Transverse colon (tissue), 3 donors: ENCODE data around the gene GMPR.

Source experiments
- EP300 ChIP-seq: sonication (generic); formaldehyde crosslinking; IDR thresholded peaks from one replicate; pipeline ENCODE4 v1.6.1; 2017; ENCODE audit warnings: antibody characterized with exemption, low read depth
- POLR2A ChIP-seq: fragments of 450-650 bp; IDR thresholded peaks from one replicate; pipeline ENCODE4 v1.6.1; 2016; ENCODE audit warnings: antibody characterized with exemption, mild to moderate bottlenecking, moderate library complexity
- TF ChIP-seq, protein P1 (sequence below), 5 experiments: fragments of 200-600 bp in 3 of 5; fragments of 450-650 bp in 2 of 5; sonication (generic) in 3 of 5; IDR thresholded peaks; 1 replicate in 2 of 5; 2 replicates in 3 of 5; pipeline ENCODE4 v1.5.1; 2016 to 2017; ENCODE audit warnings: antibody characterized with exemption in 5 of 5, inconsistent platforms in 3 of 5, mild to moderate bottlenecking in 2 of 5, moderate library complexity in 1 of 5

DNA sequence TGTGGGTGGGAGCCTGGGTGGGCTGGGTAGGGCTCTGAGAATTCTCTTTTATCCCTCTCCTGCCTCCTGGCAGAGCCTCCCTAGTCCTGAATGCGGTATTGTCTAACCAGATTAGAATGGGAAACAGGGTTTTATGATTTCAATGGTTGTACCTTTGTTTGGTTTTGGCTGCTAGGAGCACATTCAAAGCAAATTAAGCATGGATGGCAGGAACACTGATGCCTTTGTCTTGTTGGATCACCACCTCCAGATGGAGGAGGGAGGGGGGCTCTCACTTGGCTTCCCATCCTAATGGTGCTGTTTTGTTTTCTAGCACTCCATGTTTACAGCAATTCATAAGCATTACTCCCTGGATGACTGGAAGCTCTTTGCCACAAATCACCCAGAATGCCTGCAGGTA is 11.6 kb downstream of the GMPR start:
- TF ChIP-seq POLR2A (no peak), EP300 (no peak)
- TF ChIP-seq, protein P1, sequence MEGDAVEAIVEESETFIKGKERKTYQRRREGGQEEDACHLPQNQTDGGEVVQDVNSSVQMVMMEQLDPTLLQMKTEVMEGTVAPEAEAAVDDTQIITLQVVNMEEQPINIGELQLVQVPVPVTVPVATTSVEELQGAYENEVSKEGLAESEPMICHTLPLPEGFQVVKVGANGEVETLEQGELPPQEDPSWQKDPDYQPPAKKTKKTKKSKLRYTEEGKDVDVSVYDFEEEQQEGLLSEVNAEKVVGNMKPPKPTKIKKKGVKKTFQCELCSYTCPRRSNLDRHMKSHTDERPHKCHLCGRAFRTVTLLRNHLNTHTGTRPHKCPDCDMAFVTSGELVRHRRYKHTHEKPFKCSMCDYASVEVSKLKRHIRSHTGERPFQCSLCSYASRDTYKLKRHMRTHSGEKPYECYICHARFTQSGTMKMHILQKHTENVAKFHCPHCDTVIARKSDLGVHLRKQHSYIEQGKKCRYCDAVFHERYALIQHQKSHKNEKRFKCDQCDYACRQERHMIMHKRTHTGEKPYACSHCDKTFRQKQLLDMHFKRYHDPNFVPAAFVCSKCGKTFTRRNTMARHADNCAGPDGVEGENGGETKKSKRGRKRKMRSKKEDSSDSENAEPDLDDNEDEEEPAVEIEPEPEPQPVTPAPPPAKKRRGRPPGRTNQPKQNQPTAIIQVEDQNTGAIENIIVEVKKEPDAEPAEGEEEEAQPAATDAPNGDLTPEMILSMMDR (IDR thresholded peaks at IDR 0.05): no peak
